CD4-positive, alpha-beta T cell (primary cell): ENCODE measurements around the gene RASAL2. TPM values are rescaled to one million over a fixed set of nuclear protein-coding genes. Genes with fewer than 3 reads are reported as not detected.

ENCODE experiments used
- ATAC-seq: fragments of 200-7000 bp; cut with Tn5 transposase; one replicate; pipeline ENCODE4 v1.10.0; 2022; ENCODE audit warnings: mild to moderate bottlenecking; ENCODE audit not compliant: poor library complexity
- CTCF ChIA-PET: fragments of 350-600 bp; sonication (Branson Sonifier 250); formaldehyde crosslinking; loops from one replicate; lab custom pipeline; 2021; ENCODE audit warnings: antibody characterized with exemption, inconsistent platforms; lab: Charles Lee
- POLR2A ChIA-PET: fragments of 350-600 bp; sonication (Branson Sonifier 250); formaldehyde crosslinking; loops from one replicate; lab custom pipeline; 2021; ENCODE audit warnings: antibody characterized with exemption, inconsistent platforms; lab: Charles Lee
- DNase-seq, 14 experiments: peaks; one replicate each; pipeline ENCODE4 v3.0.0-alpha.2; 2013 to 2020; ENCODE audit warnings: mixed read lengths in 2 of 14
- H3K27ac ChIP-seq, 2 donors: one replicate each; pipeline versions ENCODE4 v1.5.1 to v1.7.0; 2013; ENCODE audit warnings: low read length in 2 of 2, low read depth in 1 of 2, mild to moderate bottlenecking in 1 of 2
- H3K27me3 ChIP-seq, 2 experiments: 1 replicate in 1 of 2; 2 replicates in 1 of 2; pipeline versions ENCODE4 v1.6.1 to v1.7.0; 2013; ENCODE audit warnings: low read length in 2 of 2, control low read depth in 1 of 2, mild to moderate bottlenecking in 1 of 2, moderate library complexity in 1 of 2; ENCODE audit not compliant: insufficient read depth in 2 of 2, control insufficient read depth in 1 of 2
- H3K36me3 ChIP-seq: one replicate; pipeline ENCODE4 v1.6.1; 2013; ENCODE audit warnings: low read length, control low read depth; ENCODE audit not compliant: insufficient read depth
- H3K4me1 ChIP-seq: one replicate; pipeline ENCODE4 v1.6.1; 2013; ENCODE audit warnings: low read length, control low read depth; ENCODE audit not compliant: insufficient read depth
- H3K4me3 ChIP-seq: one replicate; pipeline ENCODE4 v1.5.1; 2013; ENCODE audit warnings: mild to moderate bottlenecking, low read length, moderate library complexity
- H3K9me3 ChIP-seq, 2 experiments: 1 replicate in 1 of 2; 2 replicates in 1 of 2; pipeline versions ENCODE4 v1.6.1 to v1.7.0; 2013; ENCODE audit warnings: low read length in 2 of 2, mild to moderate bottlenecking in 2 of 2, control low read depth in 1 of 2, moderate library complexity in 1 of 2; ENCODE audit not compliant: control insufficient read depth in 1 of 2, insufficient read depth in 1 of 2
- H3K27ac Mint-ChIP-seq: one replicate; pipeline ENCODE4 v1.8.0; 2020; ENCODE audit warnings: mixed read lengths
- H3K27me3 Mint-ChIP-seq: one replicate; pipeline ENCODE4 v1.8.0; 2021; ENCODE audit warnings: mixed read lengths
- H3K36me3 Mint-ChIP-seq: one replicate; pipeline ENCODE4 v1.8.0; 2021; ENCODE audit warnings: low read depth, mixed read lengths
- H3K4me1 Mint-ChIP-seq: one replicate; pipeline ENCODE4 v1.8.0; 2021; ENCODE audit warnings: low read depth, mixed read lengths
- H3K4me3 Mint-ChIP-seq: one replicate; pipeline ENCODE4 v1.8.0; 2020; ENCODE audit warnings: mild to moderate bottlenecking, mixed read lengths
- H3K9me3 Mint-ChIP-seq: one replicate; pipeline ENCODE4 v1.8.0; 2020; ENCODE audit warnings: mixed read lengths
- intact Hi-C, 2 experiments: fragments of 100-400 bp; cut with DNase I in 1 of 2; cut with micrococcal nuclease in 1 of 2; formaldehyde crosslinking; loops; one replicate each; pipeline versions ENCODE4 v1.15.1 to v1.9.0; 2023 to 2025; cut with DNase I, micrococcal nuclease
- total RNA-seq, 174 experiments: library from RNA in 2 of 174; stranded (reverse) in 2 of 174; gene quantifications; one replicate each; pipeline ENCODE4 v1.2.3 and lab custom pipeline; 2021 to 2026
- TF ChIP-seq, protein P1 (sequence below): fragments of 200-600 bp; IDR thresholded peaks from one replicate; pipeline ENCODE4 v1.8.0; 2022; ENCODE audit warnings: antibody characterized with exemption, mild to moderate bottlenecking

RASAL2 gene
- total RNA-seq, 2 experiments from 2014 or later: 0.03 TPM; not detected in 1

DNA sequence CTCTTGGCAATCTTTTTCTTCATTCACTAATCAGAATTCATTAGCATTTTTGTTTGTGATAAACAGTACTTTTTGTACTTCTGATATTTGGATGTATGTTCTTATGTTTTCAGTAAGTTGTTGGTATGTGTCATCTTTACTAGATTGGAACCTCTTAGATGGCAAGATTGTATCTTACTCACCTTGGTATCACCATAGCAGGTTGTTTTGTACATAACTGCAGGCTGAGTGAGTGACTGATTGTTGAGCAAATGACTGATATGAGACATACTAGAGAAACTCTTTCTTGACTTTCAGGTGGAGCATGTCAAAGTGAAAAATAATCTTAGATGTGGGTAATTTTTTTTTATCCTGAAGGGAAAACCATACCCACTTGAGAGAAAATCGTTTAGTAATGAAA, 229.2 kb downstream of the RASAL2 start:
- H3K9me3 Mint-ChIP-seq: no peaks in the 10 kb centered on the region
- H3K4me3 Mint-ChIP-seq: no peak overlapping the region
- ATAC-seq (no peak), DNase-seq (no peak)
- no peaks in the 10 kb centered on the region for H3K9me3 ChIP-seq
- ChIA-PET CTCF (no interaction called here), POLR2A (no interaction called here)
- H3K27me3 Mint-ChIP-seq: peaks cover 13% of the 10 kb centered on the region
- no peaks in the 10 kb centered on the region for H3K4me1 ChIP-seq
- no peaks in the 10 kb centered on the region for H3K36me3 Mint-ChIP-seq
- intact Hi-C loops: no loop called here
- H3K36me3 ChIP-seq: no peaks in the 10 kb centered on the region
- H3K27ac Mint-ChIP-seq: no peak overlapping the region
- H3K4me1 Mint-ChIP-seq: no peaks in the 10 kb centered on the region
- no peak overlapping the region for H3K27ac ChIP-seq
- no peaks in the 10 kb centered on the region for H3K27me3 ChIP-seq
- H3K4me3 ChIP-seq: no peak overlapping the region
- TF ChIP-seq, protein P1, sequence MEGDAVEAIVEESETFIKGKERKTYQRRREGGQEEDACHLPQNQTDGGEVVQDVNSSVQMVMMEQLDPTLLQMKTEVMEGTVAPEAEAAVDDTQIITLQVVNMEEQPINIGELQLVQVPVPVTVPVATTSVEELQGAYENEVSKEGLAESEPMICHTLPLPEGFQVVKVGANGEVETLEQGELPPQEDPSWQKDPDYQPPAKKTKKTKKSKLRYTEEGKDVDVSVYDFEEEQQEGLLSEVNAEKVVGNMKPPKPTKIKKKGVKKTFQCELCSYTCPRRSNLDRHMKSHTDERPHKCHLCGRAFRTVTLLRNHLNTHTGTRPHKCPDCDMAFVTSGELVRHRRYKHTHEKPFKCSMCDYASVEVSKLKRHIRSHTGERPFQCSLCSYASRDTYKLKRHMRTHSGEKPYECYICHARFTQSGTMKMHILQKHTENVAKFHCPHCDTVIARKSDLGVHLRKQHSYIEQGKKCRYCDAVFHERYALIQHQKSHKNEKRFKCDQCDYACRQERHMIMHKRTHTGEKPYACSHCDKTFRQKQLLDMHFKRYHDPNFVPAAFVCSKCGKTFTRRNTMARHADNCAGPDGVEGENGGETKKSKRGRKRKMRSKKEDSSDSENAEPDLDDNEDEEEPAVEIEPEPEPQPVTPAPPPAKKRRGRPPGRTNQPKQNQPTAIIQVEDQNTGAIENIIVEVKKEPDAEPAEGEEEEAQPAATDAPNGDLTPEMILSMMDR: no peak

GRCh38 chr1:178324003-178324402, 230.1 kb downstream of the RASAL2 start:
- CTCF ChIA-PET: no interaction called here
- Histone ChIP-seq H3K27me3 (no peaks in the 10 kb centered on the region), H3K27ac (no peak overlapping the region), H3K4me1 (no peaks in the 10 kb centered on the region), H3K9me3 (no peaks in the 10 kb centered on the region), H3K36me3 (no peaks in the 10 kb centered on the region), H3K4me3 (no peak overlapping the region)
- DNase-seq (no peak), ATAC-seq (no peak)
- Mint-ChIP-seq H3K36me3 (no peaks in the 10 kb centered on the region), H3K4me1 (no peaks in the 10 kb centered on the region), H3K4me3 (no peak overlapping the region), H3K9me3 (no peaks in the 10 kb centered on the region), H3K27me3 (peaks cover 13% of the 10 kb centered on the region), H3K27ac (no peak overlapping the region)
- intact Hi-C loops: no loop called here
- TF ChIP-seq, protein P1: no peak
- POLR2A ChIA-PET: no interaction called here

DNA sequence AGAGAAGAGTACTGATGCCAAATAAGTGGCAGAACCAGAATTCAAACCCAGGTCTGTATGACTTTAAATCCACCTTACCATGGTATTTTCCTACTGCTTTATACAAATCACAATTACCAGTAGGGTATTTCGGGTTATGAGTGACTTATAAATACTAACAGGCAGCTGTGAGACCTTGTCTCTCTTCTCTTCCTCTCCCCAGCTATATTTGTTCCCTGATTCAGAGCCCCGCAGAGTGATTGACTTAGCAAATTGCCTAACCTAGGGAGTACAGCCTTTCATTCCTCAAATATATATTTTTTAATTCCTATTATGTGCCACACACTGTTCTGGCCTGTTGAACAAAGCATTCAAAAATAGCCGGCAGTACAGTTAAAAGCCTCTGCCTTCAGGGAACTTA, 234.8 kb downstream of the RASAL2 start:
- Mint-ChIP-seq H3K4me3 (no peak overlapping the region), H3K27ac (no peak overlapping the region), H3K9me3 (no peaks in the 10 kb centered on the region), H3K27me3 (peaks cover 4% of the 10 kb centered on the region), H3K4me1 (no peaks in the 10 kb centered on the region), H3K36me3 (no peaks in the 10 kb centered on the region)
- ChIA-PET POLR2A (no interaction called here), CTCF (no interaction called here)
- H3K27me3 ChIP-seq: no peaks in the 10 kb centered on the region
- H3K9me3 ChIP-seq: no peaks in the 10 kb centered on the region
- H3K4me1 ChIP-seq: no peaks in the 10 kb centered on the region
- ATAC-seq: no peak
- no peak for DNase-seq
- H3K27ac ChIP-seq: no peak overlapping the region
- intact Hi-C loops: no loop called here
- no peak overlapping the region for H3K4me3 ChIP-seq
- TF ChIP-seq, protein P1: no peak
- no peaks in the 10 kb centered on the region for H3K36me3 ChIP-seq
